Upper lobe of right lung (tissue), 1 donor: ENCODE data around the gene ZDHHC14. TPM values are rescaled to one million over a fixed set of nuclear protein-coding genes. Genes with fewer than 3 reads are reported as not detected.

Source experiments
- ATAC-seq: fragments of 200-7000 bp; cut with Tn5 transposase; one replicate; pipeline ENCODE4 v1.9.1; 2020; ENCODE audit warnings: mild to moderate bottlenecking, moderate library complexity
- DNase-seq: peaks from one replicate; pipeline ENCODE4 v3.0.0-alpha.2; 2020
- H3K27ac ChIP-seq: fragments of 200-600 bp; one replicate; pipeline ENCODE4 v1.8.0; 2022
- H3K27me3 ChIP-seq: fragments of 200-600 bp; one replicate; pipeline ENCODE4 v1.8.0; 2022; ENCODE audit warnings: mild to moderate bottlenecking
- H3K36me3 ChIP-seq: fragments of 200-600 bp; one replicate; pipeline ENCODE4 v1.8.0; 2022
- H3K4me1 ChIP-seq: fragments of 200-600 bp; one replicate; pipeline ENCODE4 v1.8.0; 2022
- H3K4me3 ChIP-seq: fragments of 200-600 bp; one replicate; pipeline ENCODE4 v1.8.0; 2022; ENCODE audit warnings: mild to moderate bottlenecking
- H3K9me3 ChIP-seq: fragments of 200-600 bp; one replicate; pipeline ENCODE4 v1.8.0; 2022
- CTCF ChIP-seq: fragments of 200-600 bp; IDR thresholded peaks from one replicate; pipeline ENCODE4 v1.8.0; 2022; ENCODE audit warnings: antibody characterized with exemption
- intact Hi-C: fragments of 100-400 bp; cut with DNase I; formaldehyde crosslinking; loops from one replicate; pipeline ENCODE4 v1.11.0; 2022
- total RNA-seq: library from RNA; stranded (reverse); fragmentation: NEBNext Ultra II Directional; extraction: Animal tissue kit (Norgen Biotek cat#: 25700); gene quantifications from one replicate; pipeline ENCODE4 v1.2.1, GENCODE V29; 2021
- donor health status: DM: no; HTN: yes; CAD: no; lungs with severe emphysema.

Gene ZDHHC14
- total RNA-seq, 1 donor from 2014 or later, result 12.2 TPM

GRCh38 chr6:157560691-157561413 lies 179.9 kb downstream of the ZDHHC14 start:
- TF ChIP-seq CTCF, result no peak
- Histone ChIP-seq H3K4me1 (no peaks in the 10 kb centered on the region), H3K27me3 (no peaks in the 10 kb centered on the region), H3K4me3 (no peak overlapping the region), H3K9me3 (no peaks in the 10 kb centered on the region), H3K27ac (no peak overlapping the region), H3K36me3 (no peaks in the 10 kb centered on the region)
- ATAC-seq (no peak), DNase-seq (no peak)
- intact Hi-C loops, result no loop called here

- Histone ChIP-seq H3K36me3 (no peaks in the 10 kb centered on the region), H3K4me1 (no peaks in the 10 kb centered on the region), H3K27me3 (no peaks in the 10 kb centered on the region), H3K4me3 (no peak overlapping the region), H3K9me3 (no peaks in the 10 kb centered on the region), H3K27ac (no peak overlapping the region)
- ATAC-seq, result no peak
- no peak for TF ChIP-seq CTCF
- DNase-seq, result no peak
- intact Hi-C loops, result no loop called here
These were observed 180.4 kb downstream of the ZDHHC14 start for GRCh38 chr6:157561414-157561790.

GRCh38 chr6:157561929-157562810 lies 181.2 kb downstream of the ZDHHC14 start:
- no peak for TF ChIP-seq CTCF
- ATAC-seq (no peak), DNase-seq (no peak)
- no peaks in the 10 kb centered on the region for H3K4me1 ChIP-seq
- no peaks in the 10 kb centered on the region for H3K36me3 ChIP-seq
- H3K4me3 ChIP-seq, result no peak overlapping the region
- H3K9me3 ChIP-seq, result no peaks in the 10 kb centered on the region
- no peak overlapping the region for H3K27ac ChIP-seq
- intact Hi-C loops, result no loop called here
- no peaks in the 10 kb centered on the region for H3K27me3 ChIP-seq

GRCh38 chr6:157562997-157563396 lies 182.0 kb downstream of the ZDHHC14 start:
- H3K4me3 ChIP-seq, result no peak overlapping the region
- intact Hi-C loops, result no loop called here
- peak; percentile 20 for ATAC-seq

More at GRCh38 chr6:157562997-157563396, 182.0 kb downstream of the ZDHHC14 start:
- no peaks in the 10 kb centered on the region for H3K27me3 ChIP-seq
- no peak for DNase-seq
- no peak for TF ChIP-seq CTCF
- H3K4me1 ChIP-seq, result no peaks in the 10 kb centered on the region
- H3K9me3 ChIP-seq, result no peaks in the 10 kb centered on the region
- H3K36me3 ChIP-seq, result no peaks in the 10 kb centered on the region
- H3K27ac ChIP-seq, result peak overlapping the region; percentile 6
